Tibial nerve (tissue), 4 donors: ENCODE results near the gene PRICKLE1. TPM values are rescaled to one million over a fixed set of nuclear protein-coding genes. Genes with fewer than 3 reads are reported as not detected.

Experiments
- DNase-seq, 2 donors: peaks; one replicate each; pipeline ENCODE4 v3.0.0-alpha.2; 2019; ENCODE audit warnings: low spot score in 2 of 2
- H3K27ac ChIP-seq, 4 donors: fragments of 200-600 bp; sonication (generic) in 3 of 4; one replicate each; pipeline ENCODE4 v1.5.1; 2017 to 2019; ENCODE audit warnings: mild to moderate bottlenecking in 1 of 4
- H3K27me3 ChIP-seq, 2 donors: fragments of 200-600 bp; sonication (generic) in 1 of 2; one replicate each; pipeline versions ENCODE4 v1.5.1 to v1.6.0; 2017 to 2019
- H3K36me3 ChIP-seq, 3 donors: fragments of 200-600 bp; sonication (generic); one replicate each; pipeline ENCODE4 v1.5.1; 2018 to 2019
- H3K4me1 ChIP-seq, 4 donors: fragments of 200-600 bp; sonication (generic) in 3 of 4; one replicate each; pipeline ENCODE4 v1.5.1; 2017 to 2019
- H3K4me3 ChIP-seq, 4 donors: fragments of 200-600 bp; sonication (generic) in 3 of 4; one replicate each; pipeline ENCODE4 v1.5.1; 2017 to 2019; ENCODE audit warnings: mild to moderate bottlenecking in 1 of 4, moderate library complexity in 1 of 4
- H3K9me3 ChIP-seq, 4 donors: fragments of 200-600 bp; sonication (generic) in 3 of 4; one replicate each; pipeline ENCODE4 v1.5.1; 2017 to 2019
- CTCF ChIP-seq, 5 experiments: fragments of 200-600 bp in 3 of 5; fragments of 450-650 bp in 2 of 5; sonication (generic) in 3 of 5; IDR thresholded peaks; one replicate each; pipeline ENCODE4 v1.5.1; 2016 to 2019; ENCODE audit warnings: antibody characterized with exemption in 5 of 5, mild to moderate bottlenecking in 3 of 5, moderate library complexity in 2 of 5
- EP300 ChIP-seq, 2 donors: sonication (generic); formaldehyde crosslinking; IDR thresholded peaks; one replicate each; pipeline ENCODE4 v1.6.1; 2017; ENCODE audit warnings: antibody characterized with exemption in 2 of 2, mild to moderate bottlenecking in 1 of 2
- POLR2A ChIP-seq, 2 donors: fragments of 450-650 bp; IDR thresholded peaks; one replicate each; pipeline ENCODE4 v1.6.1; 2017; ENCODE audit warnings: antibody characterized with exemption in 2 of 2, mild to moderate bottlenecking in 2 of 2, moderate library complexity in 2 of 2
- WGBS, 2 donors: methylation state at CpG; one replicate each; pipeline ENCODE4 v1.1.5; 2018; 5-methylcytosine and 5-hydroxymethylcytosine counted together
- total RNA-seq, 4 donors: library from RNA; depleted of rRNA; stranded (reverse); fragments of >200 nt; gene quantifications; one replicate each; pipeline ENCODE4 v1.1.0, GENCODE V29; 2016

The PRICKLE1 gene
- total RNA-seq, 4 donors from 2014 or later: 21.6 to 51.7 (median 34.5) TPM

GRCh38 chr12:42468921-42469320, 120.6 kb downstream of the PRICKLE1 start:
- H3K27me3 ChIP-seq: no peaks in the 10 kb centered on the region
- no peak for DNase-seq
- H3K4me1 ChIP-seq: peaks cover 0 to 50% (median 7%) of the 10 kb centered on the region in 4 donors
- TF ChIP-seq EP300 (IDR thresholded peaks at IDR 0.05): no peak
- TF ChIP-seq POLR2A (IDR thresholded peaks at IDR 0.05): no peak
- no peak for TF ChIP-seq CTCF (IDR thresholded peaks at IDR 0.05)
- H3K36me3 ChIP-seq: peaks cover 0 to 33% (median 0%) of the 10 kb centered on the region in 3 donors
- H3K27ac ChIP-seq: peak overlapping the region in 1 of 4 donors; percentile 6
- H3K9me3 ChIP-seq: no peaks in the 10 kb centered on the region
- WGBS, 2 donors: 41 to 45% methylated on average over 3 of the region's 3 CpGs
- peak overlapping the region in 1 of 4 donors; percentile 13 for H3K4me3 ChIP-seq

GRCh38 chr12:42468341-42468821, 121.2 kb downstream of the PRICKLE1 start:
- no peak overlapping the region for H3K4me3 ChIP-seq
- WGBS, 2 donors: 53 to 57% methylated on average over 9 of the region's 9 CpGs
- peaks cover 0 to 46% (median 7%) of the 10 kb centered on the region in 4 donors for H3K4me1 ChIP-seq
- H3K36me3 ChIP-seq: peaks cover 0 to 39% (median 0%) of the 10 kb centered on the region in 3 donors
- peak overlapping the region in 1 of 4 donors; percentile 6 for H3K27ac ChIP-seq
- DNase-seq: peak in 1 of 2 donors; percentile 20
- TF ChIP-seq POLR2A (IDR thresholded peaks at IDR 0.05): no peak
- TF ChIP-seq CTCF (IDR thresholded peaks at IDR 0.05): no peak
- TF ChIP-seq EP300 (IDR thresholded peaks at IDR 0.05): no peak
- H3K27me3 ChIP-seq: no peaks in the 10 kb centered on the region
- no peaks in the 10 kb centered on the region for H3K9me3 ChIP-seq

GRCh38 chr12:42463671-42464070, 125.9 kb downstream of the PRICKLE1 start:
- no peak for DNase-seq
- H3K36me3 ChIP-seq: peaks cover 0 to 61% (median 0%) of the 10 kb centered on the region in 3 donors
- WGBS, 2 donors: 95 to 97% methylated on average over 4 of the region's 4 CpGs

GRCh38 chr12:42462486-42462885, 127.1 kb downstream of the PRICKLE1 start:
- DNase-seq: no peak
- H3K36me3 ChIP-seq: peaks cover 0 to 65% (median 0%) of the 10 kb centered on the region in 3 donors
- H3K4me3 ChIP-seq: no peak overlapping the region
- no peaks in the 10 kb centered on the region for H3K27me3 ChIP-seq
- 70 to 78% methylated on average over 3 of the region's 3 CpGs for WGBS, 2 donors
- no peak overlapping the region for H3K27ac ChIP-seq
- TF ChIP-seq POLR2A (IDR thresholded peaks at IDR 0.05): no peak
- TF ChIP-seq EP300 (IDR thresholded peaks at IDR 0.05): no peak
- no peak for TF ChIP-seq CTCF (IDR thresholded peaks at IDR 0.05)
- H3K9me3 ChIP-seq: no peaks in the 10 kb centered on the region
- no peaks in the 10 kb centered on the region for H3K4me1 ChIP-seq

More at GRCh38 chr12:42463671-42464070, 125.9 kb downstream of the PRICKLE1 start:
- Histone ChIP-seq H3K9me3 (no peaks in the 10 kb centered on the region), H3K27me3 (no peaks in the 10 kb centered on the region), H3K4me3 (no peak overlapping the region), H3K27ac (no peak overlapping the region), H3K4me1 (peaks cover 0 to 6% (median 0%) of the 10 kb centered on the region in 4 donors)
- no peak for TF ChIP-seq POLR2A (IDR thresholded peaks at IDR 0.05)
- no peak for TF ChIP-seq EP300 (IDR thresholded peaks at IDR 0.05)
- no peak for TF ChIP-seq CTCF (IDR thresholded peaks at IDR 0.05)

GRCh38 chr12:42459336-42459847, 130.2 kb downstream of the PRICKLE1 start:
- no peak overlapping the region for H3K27ac ChIP-seq
- WGBS, 2 donors: 80 to 87% methylated on average over 12 of the region's 12 CpGs
- H3K27me3 ChIP-seq: no peaks in the 10 kb centered on the region
- no peaks in the 10 kb centered on the region for H3K4me1 ChIP-seq
- DNase-seq: no peak
- peaks cover 0 to 46% (median 0%) of the 10 kb centered on the region in 3 donors for H3K36me3 ChIP-seq
- no peak for TF ChIP-seq POLR2A (IDR thresholded peaks at IDR 0.05)
- no peak for TF ChIP-seq CTCF (IDR thresholded peaks at IDR 0.05)
- TF ChIP-seq EP300 (IDR thresholded peaks at IDR 0.05): no peak
- H3K9me3 ChIP-seq: no peaks in the 10 kb centered on the region
- no peak overlapping the region for H3K4me3 ChIP-seq
